Stimulated activated CD8-positive, alpha-beta memory T cell treated with anti-CD3 and anti-CD28 coated beads, Interleukin-7, amount 100 ng/mL, for 48 hours (primary cell): ENCODE data around the gene NEU2.
"Not testable (repeated sequence)": the region's sequence is repeated elsewhere in the genome, so short reads cannot be mapped to it uniquely, and the experiment has no call there.

ENCODE experiments used
- DNase-seq, 2 donors: peaks; one replicate each; pipeline ENCODE4 v3.0.0-alpha.2; 2020; ENCODE audit warnings: low read depth in 1 of 2; ENCODE audit errors: extremely low read depth in 1 of 2

Gene NEU2

GRCh38 chr2:233053928-233054784 is 21.7 kb downstream of the NEU2 start:
- DNase-seq: peak in 1 of 2 donors; percentile 53

- no peak for DNase-seq
Measured at GRCh38 chr2:233055362-233055761, 22.9 kb downstream of the NEU2 start.

GRCh38 chr2:233056961-233057605 is 24.6 kb downstream of the NEU2 start:
- DNase-seq: no peak

GRCh38 chr2:233058717-233059546 is 26.5 kb downstream of the NEU2 start:
- DNase-seq: no peak

GRCh38 chr2:233059547-233059796 is 27.0 kb downstream of the NEU2 start:
- no peak for DNase-seq

GRCh38 chr2:233059797-233060500 is 27.5 kb downstream of the NEU2 start, which contains the start of gene INPP5D:
Gene INPP5D, plus strand, starts transcription at chr2:233060342. Its CDS starts 137 bp downstream, at chr2:233060479.
- no peak for DNase-seq

GRCh38 chr2:233060501-233060979 is 28.1 kb downstream of the NEU2 start:
- no peak for DNase-seq

GRCh38 chr2:233060980-233061590 is 28.6 kb downstream of the NEU2 start:
- DNase-seq: no peak

GRCh38 chr2:233061591-233062450 is 29.3 kb downstream of the NEU2 start:
- no peak for DNase-seq

- no peak for DNase-seq
Measured at GRCh38 chr2:233062451-233062850, 30.0 kb downstream of the NEU2 start.

- no peak for DNase-seq
Measured at GRCh38 chr2:233062946-233063268, 30.4 kb downstream of the NEU2 start.

- no peak for DNase-seq
Measured at GRCh38 chr2:233063269-233063975, 30.9 kb downstream of the NEU2 start.

GRCh38 chr2:233063976-233064411 is 31.5 kb downstream of the NEU2 start:
- no peak for DNase-seq

GRCh38 chr2:233064530-233065199 is 32.2 kb downstream of the NEU2 start:
- DNase-seq: no peak

GRCh38 chr2:233065200-233065589 is 32.7 kb downstream of the NEU2 start:
- not testable (repeated sequence) for DNase-seq

GRCh38 chr2:233065954-233066470 is 33.5 kb downstream of the NEU2 start:
- DNase-seq: no peak

GRCh38 chr2:233068762-233069418 is 36.4 kb downstream of the NEU2 start:
- DNase-seq: no peak

- DNase-seq: no peak
Measured at GRCh38 chr2:233072838-233073237, 40.4 kb downstream of the NEU2 start.
